ENCODE data around the gene DDX51.
"Not testable (repeated sequence)": the region's sequence is repeated elsewhere in the genome, so short reads cannot be mapped to it uniquely, and the experiment has no call there.

Gene DDX51

GRCh38 chr12:132152953-132153352, 8.8 kb upstream of the DDX51 start:
- DNase-seq: no peak

GRCh38 chr12:132152411-132152821, 8.3 kb upstream of the DDX51 start:
- DNase-seq: no peak

- DNase-seq: no peak
Observed at GRCh38 chr12:132151766-132152410, 7.8 kb upstream of the DDX51 start.

GRCh38 chr12:132151145-132151765, 7.1 kb upstream of the DDX51 start:
- no peak for DNase-seq

- DNase-seq: no peak
Observed at GRCh38 chr12:132150780-132151144, 6.6 kb upstream of the DDX51 start.

- DNase-seq: not testable (repeated sequence)
Observed at GRCh38 chr12:132149526-132149925, 5.4 kb upstream of the DDX51 start.

GRCh38 chr12:132148368-132149045, 4.4 kb upstream of the DDX51 start:
- no peak for DNase-seq

- no peak for DNase-seq
Observed at GRCh38 chr12:132147423-132148367, 3.6 kb upstream of the DDX51 start.

- no peak for DNase-seq
Observed at GRCh38 chr12:132146772-132147422, 2.8 kb upstream of the DDX51 start.

- DNase-seq: no peak
Observed at GRCh38 chr12:132146098-132146497, 2.0 kb upstream of the DDX51 start.

GRCh38 chr12:132145334-132145733, 1.2 kb upstream of the DDX51 start:
- DNase-seq: no peak

- DNase-seq: no peak
Observed at GRCh38 chr12:132144810-132145168, 670 bp upstream of the DDX51 start.

- DNase-seq: no peak
Observed at GRCh38 chr12:132143336-132144071, 615 bp downstream of the DDX51 start.

GRCh38 chr12:132142679-132143335, 1.3 kb downstream of the DDX51 start:
- DNase-seq: no peak

GRCh38 chr12:132141976-132142678, 2.0 kb downstream of the DDX51 start:
- no peak for DNase-seq

- no peak for DNase-seq
Observed at GRCh38 chr12:132140918-132141841, 2.9 kb downstream of the DDX51 start.

- DNase-seq: no peak
Observed at GRCh38 chr12:132140501-132140900, 3.6 kb downstream of the DDX51 start.

GRCh38 chr12:132139912-132140311, 4.2 kb downstream of the DDX51 start:
- no peak for DNase-seq

All from NCI-H748 treated with DMSO at 0.1 percent for 48 hours (cell line).